Glutamatergic neuron (in vitro differentiated cells): ENCODE measurements around the gene LDLRAD3. TPM values are rescaled to one million over a fixed set of nuclear protein-coding genes. Genes with fewer than 3 reads are reported as not detected.

Experiments
- DNase-seq: peaks from one replicate; pipeline ENCODE4 v3.0.0; 2022
- H3K27ac Mint-ChIP-seq: one replicate; pipeline ENCODE4 v1.8.0; 2020; ENCODE audit warnings: mild to moderate bottlenecking, mixed read lengths, inconsistent platforms; ENCODE audit not compliant: unreplicated experiment
- H3K27me3 Mint-ChIP-seq: one replicate; pipeline ENCODE4 v1.8.0; 2020; ENCODE audit warnings: mild to moderate bottlenecking, moderate library complexity, mixed read lengths, inconsistent platforms; ENCODE audit not compliant: unreplicated experiment
- H3K36me3 Mint-ChIP-seq: one replicate; pipeline ENCODE4 v1.8.0; 2020; ENCODE audit warnings: mild to moderate bottlenecking, mixed read lengths, inconsistent platforms; ENCODE audit not compliant: unreplicated experiment
- H3K4me1 Mint-ChIP-seq: one replicate; pipeline ENCODE4 v1.8.0; 2020; ENCODE audit warnings: mild to moderate bottlenecking, low read depth, mixed read lengths, inconsistent platforms; ENCODE audit not compliant: unreplicated experiment
- H3K4me3 Mint-ChIP-seq: one replicate; pipeline ENCODE4 v1.8.0; 2020; ENCODE audit warnings: mild to moderate bottlenecking, mixed read lengths, inconsistent platforms; ENCODE audit not compliant: unreplicated experiment
- H3K9me3 Mint-ChIP-seq: one replicate; pipeline ENCODE4 v1.8.0; 2020; ENCODE audit warnings: mild to moderate bottlenecking, moderate library complexity, mixed read lengths, inconsistent platforms; ENCODE audit not compliant: unreplicated experiment
- total RNA-seq: library from RNA; stranded (reverse); fragmentation: NEBNext Ultra II Directional; extraction: Animal tissue kit (Norgen Biotek cat#: 25700); gene quantifications from one replicate; pipeline ENCODE4 v1.2.1, GENCODE V29; 2021; ENCODE audit not compliant: unreplicated experiment
- TF ChIP-seq, protein P1 (sequence below): fragments of 200-600 bp; sonication (generic); IDR thresholded peaks from one replicate; pipeline ENCODE4 v1.5.0; 2021; ENCODE audit not compliant: partially characterized antibody, unreplicated experiment

The LDLRAD3 gene
- total RNA-seq, 1 donor from 2014 or later: 59.9 TPM

DNA sequence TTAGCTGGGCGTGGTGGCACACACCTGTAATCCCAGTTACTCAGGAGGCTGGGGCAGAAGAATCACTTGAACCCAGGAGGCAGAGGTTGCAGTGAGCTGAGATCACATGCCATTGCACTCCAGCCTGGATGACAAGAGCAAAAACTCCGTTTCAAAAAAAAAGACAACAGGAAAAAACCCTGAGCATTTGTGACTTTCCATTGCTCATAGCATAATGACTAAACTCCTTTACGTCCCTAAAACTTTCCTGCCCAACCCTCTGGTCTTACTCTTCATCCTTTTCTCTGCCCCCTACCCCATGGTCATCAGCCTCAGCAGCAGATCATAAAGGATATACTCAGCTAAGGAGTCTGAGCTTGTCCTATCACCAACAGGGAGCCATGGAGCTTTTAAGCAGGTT is 6.8 kb upstream of the LDLRAD3 start:
- Mint-ChIP-seq H3K27me3 (no peaks in the 10 kb centered on the region), H3K36me3 (no peaks in the 10 kb centered on the region), H3K4me1 (no peaks in the 10 kb centered on the region), H3K4me3 (no peak overlapping the region), H3K9me3 (no peaks in the 10 kb centered on the region), H3K27ac (no peak overlapping the region)
- no peak for DNase-seq
- TF ChIP-seq, protein P1, sequence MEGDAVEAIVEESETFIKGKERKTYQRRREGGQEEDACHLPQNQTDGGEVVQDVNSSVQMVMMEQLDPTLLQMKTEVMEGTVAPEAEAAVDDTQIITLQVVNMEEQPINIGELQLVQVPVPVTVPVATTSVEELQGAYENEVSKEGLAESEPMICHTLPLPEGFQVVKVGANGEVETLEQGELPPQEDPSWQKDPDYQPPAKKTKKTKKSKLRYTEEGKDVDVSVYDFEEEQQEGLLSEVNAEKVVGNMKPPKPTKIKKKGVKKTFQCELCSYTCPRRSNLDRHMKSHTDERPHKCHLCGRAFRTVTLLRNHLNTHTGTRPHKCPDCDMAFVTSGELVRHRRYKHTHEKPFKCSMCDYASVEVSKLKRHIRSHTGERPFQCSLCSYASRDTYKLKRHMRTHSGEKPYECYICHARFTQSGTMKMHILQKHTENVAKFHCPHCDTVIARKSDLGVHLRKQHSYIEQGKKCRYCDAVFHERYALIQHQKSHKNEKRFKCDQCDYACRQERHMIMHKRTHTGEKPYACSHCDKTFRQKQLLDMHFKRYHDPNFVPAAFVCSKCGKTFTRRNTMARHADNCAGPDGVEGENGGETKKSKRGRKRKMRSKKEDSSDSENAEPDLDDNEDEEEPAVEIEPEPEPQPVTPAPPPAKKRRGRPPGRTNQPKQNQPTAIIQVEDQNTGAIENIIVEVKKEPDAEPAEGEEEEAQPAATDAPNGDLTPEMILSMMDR: no peak

DNA sequence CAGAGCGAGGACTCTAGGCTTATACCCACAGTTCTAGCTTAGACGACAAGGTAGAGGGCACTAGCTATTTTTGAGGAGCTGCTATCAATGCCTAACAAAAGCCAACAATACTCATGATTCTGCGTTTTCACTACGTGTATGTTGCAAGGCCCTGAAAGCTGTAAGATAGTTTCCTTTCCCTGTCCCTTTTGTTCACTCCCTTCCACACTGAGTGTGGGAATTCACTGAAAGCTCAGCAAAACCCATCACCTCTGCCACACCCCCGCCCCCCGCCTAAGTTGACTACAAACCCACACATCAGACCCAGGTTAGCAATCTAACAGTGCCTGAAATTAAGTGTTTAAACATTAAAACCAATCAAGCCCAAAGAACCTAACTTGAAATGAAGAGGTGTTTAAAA is 6.2 kb upstream of the LDLRAD3 start:
- no peaks in the 10 kb centered on the region for H3K4me1 Mint-ChIP-seq
- no peak for DNase-seq
- TF ChIP-seq, protein P1: no peak
- H3K27me3 Mint-ChIP-seq: no peaks in the 10 kb centered on the region
- H3K9me3 Mint-ChIP-seq: no peaks in the 10 kb centered on the region
- H3K4me3 Mint-ChIP-seq: no peak overlapping the region
- H3K36me3 Mint-ChIP-seq: no peaks in the 10 kb centered on the region
- no peak overlapping the region for H3K27ac Mint-ChIP-seq

DNA sequence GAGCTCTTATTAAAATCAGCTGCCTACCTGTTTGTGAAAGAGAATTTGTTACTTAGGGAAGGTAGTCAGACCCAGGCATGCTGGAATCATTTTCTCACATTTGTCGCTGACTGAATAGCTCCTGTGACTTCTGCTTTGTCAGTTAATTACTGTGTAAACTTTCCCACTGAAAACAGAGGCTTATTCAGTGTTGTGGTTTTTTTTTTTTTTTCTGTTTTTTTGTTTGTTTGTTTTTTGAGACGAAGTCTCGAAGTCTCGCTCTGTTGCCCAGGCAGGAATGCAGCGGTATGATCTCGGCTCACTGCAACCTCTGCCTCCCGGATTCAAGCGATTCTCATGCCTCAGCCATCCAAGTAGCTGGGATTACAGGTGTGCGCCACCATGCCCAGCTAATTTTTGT is 5.6 kb upstream of the LDLRAD3 start:
- no peaks in the 10 kb centered on the region for H3K27me3 Mint-ChIP-seq
- H3K9me3 Mint-ChIP-seq: no peaks in the 10 kb centered on the region
- H3K4me3 Mint-ChIP-seq: no peak overlapping the region
- no peak overlapping the region for H3K27ac Mint-ChIP-seq
- TF ChIP-seq, protein P1: no peak
- H3K4me1 Mint-ChIP-seq: no peaks in the 10 kb centered on the region
- no peaks in the 10 kb centered on the region for H3K36me3 Mint-ChIP-seq
- DNase-seq: no peak

DNA sequence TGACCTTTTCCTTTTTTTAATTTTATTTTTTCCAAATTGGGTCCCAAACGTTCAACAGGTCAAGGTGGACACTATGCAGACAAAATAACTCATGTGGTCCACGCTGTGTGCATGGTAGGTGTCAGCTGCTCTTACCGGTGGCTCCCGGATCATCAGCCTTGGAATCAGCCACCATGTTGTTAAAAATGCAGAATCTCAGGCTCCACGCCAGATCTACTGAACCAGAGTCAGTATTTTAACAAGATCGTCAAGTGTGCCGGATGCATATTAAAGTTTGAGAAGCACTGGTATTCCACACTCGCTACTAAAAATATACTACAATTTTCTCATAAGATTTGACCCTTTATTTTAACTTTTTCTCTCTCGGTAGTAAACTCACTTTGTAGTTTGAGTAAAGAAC is 553 bp upstream of the LDLRAD3 start:
- Mint-ChIP-seq H3K27me3 (peaks cover 5% of the 10 kb centered on the region), H3K27ac (peak overlapping the region; percentile 74), H3K9me3 (peaks cover 11% of the 10 kb centered on the region), H3K4me1 (peaks cover 31% of the 10 kb centered on the region), H3K36me3 (peaks cover 2% of the 10 kb centered on the region), H3K4me3 (peak overlapping the region; percentile 83)
- DNase-seq: no peak
- TF ChIP-seq, protein P1: no peak

DNA sequence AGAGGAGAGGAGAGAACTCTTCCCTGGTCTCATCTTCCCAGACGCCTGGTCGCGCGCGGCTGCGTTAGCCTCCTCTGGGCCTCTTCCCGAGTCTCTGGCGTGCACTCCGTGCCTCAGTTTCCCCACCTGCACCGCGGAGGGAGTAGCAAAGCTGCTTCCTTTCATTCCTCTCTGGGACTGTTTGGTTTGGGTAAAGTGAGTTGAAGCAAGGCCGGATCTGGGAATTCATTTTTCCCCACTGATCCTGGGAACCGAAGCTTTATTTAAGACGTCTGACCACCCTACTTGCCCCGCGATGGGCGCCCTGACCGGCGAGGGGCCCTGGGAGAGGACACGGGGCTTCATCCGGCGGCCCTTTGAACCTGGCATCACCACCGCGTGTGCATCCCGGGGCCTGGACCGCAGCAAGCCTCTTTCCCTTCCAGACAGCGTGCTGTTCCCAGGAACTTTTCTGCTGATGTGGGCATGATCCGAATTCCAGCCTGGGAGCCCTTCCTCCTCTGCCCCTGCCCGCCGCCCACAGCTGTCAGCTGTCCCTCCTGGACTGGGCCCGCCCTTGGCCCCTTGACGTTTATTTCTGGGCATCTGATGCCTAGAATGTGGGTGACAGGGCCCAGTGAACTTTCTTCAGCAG is 758 bp downstream of the LDLRAD3 start:
- peaks cover 14% of the 10 kb centered on the region for H3K9me3 Mint-ChIP-seq
- peaks cover 40% of the 10 kb centered on the region for H3K4me1 Mint-ChIP-seq
- peaks cover 7% of the 10 kb centered on the region for H3K36me3 Mint-ChIP-seq
- DNase-seq: peak; percentile 19
- H3K27me3 Mint-ChIP-seq: peaks cover 5% of the 10 kb centered on the region
- peak overlapping the region; percentile 93 for H3K27ac Mint-ChIP-seq
- peak overlapping the region; percentile 96 for H3K4me3 Mint-ChIP-seq
- TF ChIP-seq, protein P1: no peak
